ENCODE measurements around the gene FAM110A.
"Not testable (repeated sequence)": the region's sequence is repeated elsewhere in the genome, so short reads cannot be mapped to it uniquely, and the experiment has no call there.

FAM110A gene

GRCh38 chr20:822651-823573 is 10.6 kb upstream of the FAM110A start:
- no peak for TF ChIP-seq ARNT (IDR thresholded peaks at IDR 0.05)
- TF ChIP-seq ELF4 (IDR thresholded peaks at IDR 0.05), result no peak
- ChIA-PET POLR2A (no interaction called here), CTCF (no interaction called here)
- DNase-seq (ENCODE audit: extremely low spot score), result no peak

GRCh38 chr20:823574-823902 is 10.0 kb upstream of the FAM110A start:
- TF ChIP-seq NFRKB (IDR thresholded peaks at IDR 0.05), result no peak
- TF ChIP-seq ARNT (IDR thresholded peaks at IDR 0.05), result no peak
- no peak for TF ChIP-seq FOXK2 (IDR thresholded peaks at IDR 0.05)
- no peak for TF ChIP-seq ELF4 (IDR thresholded peaks at IDR 0.05)
- no peak for TF ChIP-seq SUZ12 (IDR thresholded peaks at IDR 0.05)
- CTCF ChIA-PET, result no interaction called here
- DNase-seq (ENCODE audit: extremely low spot score), result no peak
- POLR2A ChIA-PET, result no interaction called here

- CTCF ChIA-PET, result no interaction called here
- POLR2A ChIA-PET, result no interaction called here
- TF ChIP-seq ELF4 (IDR thresholded peaks at IDR 0.05) (no peak), NFRKB (IDR thresholded peaks at IDR 0.05) (no peak), SP1 (IDR thresholded peaks at IDR 0.05) (no peak), CTBP1 (IDR thresholded peaks at IDR 0.05; ENCODE audit: borderline replicate concordance) (no peak), ARNT (IDR thresholded peaks at IDR 0.05) (no peak), HDGF (IDR thresholded peaks at IDR 0.05; ENCODE audit: borderline replicate concordance) (no peak), FOXA1 (IDR thresholded peaks at IDR 0.05) (no peak), FOXM1 (IDR thresholded peaks at IDR 0.05; ENCODE audit: borderline replicate concordance) (no peak), PKNOX1 (IDR thresholded peaks at IDR 0.05) (no peak), FOXK2 (IDR thresholded peaks at IDR 0.05) (no peak), ZNF384 (IDR thresholded peaks at IDR 0.05) (no peak), LEF1 (IDR thresholded peaks at IDR 0.05; ENCODE audit: borderline replicate concordance) (no peak), SUZ12 (IDR thresholded peaks at IDR 0.05) (no peak), BHLHE40 (IDR thresholded peaks at IDR 0.05; ENCODE audit: borderline replicate concordance) (no peak), TARDBP (IDR thresholded peaks at IDR 0.05) (no peak), L3MBTL2 (conservative IDR thresholded peaks at IDR 0.05) (no peak)
- no peak for DNase-seq (ENCODE audit: extremely low spot score)
Observed at GRCh38 chr20:824490-824889, 9.0 kb upstream of the FAM110A start.

GRCh38 chr20:824916-825315 is 8.6 kb upstream of the FAM110A start:
- no peak for DNase-seq (ENCODE audit: extremely low spot score)
- POLR2A ChIA-PET, result no interaction called here
- no peak for TF ChIP-seq TARDBP (IDR thresholded peaks at IDR 0.05)
- TF ChIP-seq PKNOX1 (IDR thresholded peaks at IDR 0.05), result no peak
- no peak for TF ChIP-seq LEF1 (IDR thresholded peaks at IDR 0.05; ENCODE audit: borderline replicate concordance)
- TF ChIP-seq FOXA1 (IDR thresholded peaks at IDR 0.05), result no peak
- TF ChIP-seq ARNT (IDR thresholded peaks at IDR 0.05), result no peak
- TF ChIP-seq NFRKB (IDR thresholded peaks at IDR 0.05), result no peak
- no peak for TF ChIP-seq SP1 (IDR thresholded peaks at IDR 0.05)
- no peak for TF ChIP-seq L3MBTL2 (conservative IDR thresholded peaks at IDR 0.05)
- TF ChIP-seq FOXM1 (IDR thresholded peaks at IDR 0.05; ENCODE audit: borderline replicate concordance), result no peak
- CTCF ChIA-PET, result no interaction called here

GRCh38 chr20:825710-826421 is 7.6 kb upstream of the FAM110A start:
- DNase-seq (ENCODE audit: extremely low spot score), result no peak
- TF ChIP-seq SP1 (IDR thresholded peaks at IDR 0.05) (no peak), FOXA1 (IDR thresholded peaks at IDR 0.05) (no peak), NFRKB (IDR thresholded peaks at IDR 0.05) (no peak), TARDBP (IDR thresholded peaks at IDR 0.05) (no peak)
- ChIA-PET CTCF (no interaction called here), POLR2A (no interaction called here)

GRCh38 chr20:826695-827323 is 6.7 kb upstream of the FAM110A start:
- CTCF ChIA-PET, result no interaction called here
- no peak for TF ChIP-seq L3MBTL2 (conservative IDR thresholded peaks at IDR 0.05)
- no peak for TF ChIP-seq FOXA1 (IDR thresholded peaks at IDR 0.05)
- no peak for TF ChIP-seq TARDBP (IDR thresholded peaks at IDR 0.05)
- no peak for TF ChIP-seq CTBP1 (IDR thresholded peaks at IDR 0.05; ENCODE audit: borderline replicate concordance)
- TF ChIP-seq ARNT (IDR thresholded peaks at IDR 0.05), result no peak
- TF ChIP-seq PKNOX1 (IDR thresholded peaks at IDR 0.05), result no peak
- no peak for TF ChIP-seq BHLHE40 (IDR thresholded peaks at IDR 0.05; ENCODE audit: borderline replicate concordance)
- TF ChIP-seq FOXK2 (IDR thresholded peaks at IDR 0.05), result no peak
- no peak for TF ChIP-seq FOXM1 (IDR thresholded peaks at IDR 0.05; ENCODE audit: borderline replicate concordance)
- TF ChIP-seq LEF1 (IDR thresholded peaks at IDR 0.05; ENCODE audit: borderline replicate concordance), result no peak
- no peak for TF ChIP-seq NFRKB (IDR thresholded peaks at IDR 0.05)
- no peak for TF ChIP-seq SP1 (IDR thresholded peaks at IDR 0.05)
- TF ChIP-seq SUZ12 (IDR thresholded peaks at IDR 0.05), result no peak
- no peak for TF ChIP-seq ZNF384 (IDR thresholded peaks at IDR 0.05)
- no peak for TF ChIP-seq ELF4 (IDR thresholded peaks at IDR 0.05)
- no peak for TF ChIP-seq HDGF (IDR thresholded peaks at IDR 0.05; ENCODE audit: borderline replicate concordance)
- POLR2A ChIA-PET, result no interaction called here
- DNase-seq (ENCODE audit: extremely low spot score), result no peak

- CTCF ChIA-PET; DNase-seq (ENCODE audit: extremely low spot score): not testable (repeated sequence)
- POLR2A ChIA-PET, result interaction anchor here (0.6 kb wide), 1 partner anchor 1367 kb away, joined by 3 read pairs; no protein-coding TSS in a partner anchor
Observed at GRCh38 chr20:827981-828380, 5.5 kb upstream of the FAM110A start.

All from HEK293T (cell line).